GM21526 (cell line): Measurements from ENCODE around the gene SORBS1.
A peak's percentile ranks its signal among the peaks of the same experiment; 100 is the strongest.

Experiments
- ATAC-seq: cut with Tn5 transposase; IDR thresholded peaks from one replicate; pipeline ENCODE4 v1.9.1; 2021; ENCODE audit warnings: moderate library complexity; ENCODE audit not compliant: unreplicated experiment, low FRiP score

SORBS1 gene

DNA sequence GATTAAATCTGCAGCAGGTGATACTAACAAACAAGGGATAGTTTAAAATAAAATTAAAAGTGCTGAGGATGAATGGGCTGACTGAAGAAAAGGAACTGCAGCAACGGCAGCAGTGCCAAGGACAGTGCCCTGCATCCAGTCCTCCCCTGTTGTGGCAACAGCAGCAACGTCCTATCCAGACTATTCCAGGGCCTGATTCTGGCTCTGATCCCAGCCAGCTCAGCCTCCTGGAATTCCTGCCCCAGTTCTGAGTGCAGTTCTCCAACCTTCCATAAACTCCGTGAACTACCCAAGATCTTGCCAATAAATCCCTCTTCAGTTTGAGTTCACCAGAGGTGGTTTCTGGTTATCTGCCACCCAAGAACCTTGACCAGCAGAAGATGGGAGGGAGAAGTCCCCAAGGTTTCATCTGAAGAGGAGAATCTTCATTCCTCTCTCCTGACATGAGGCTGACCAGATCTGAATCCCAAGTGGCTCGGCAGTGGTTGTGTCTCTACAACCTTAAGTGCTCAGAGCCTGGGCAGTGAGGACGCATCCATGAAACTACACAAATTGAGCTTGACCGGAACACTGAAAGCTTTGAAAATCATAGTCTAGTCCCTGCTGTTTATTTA lies 115.8 kb downstream of the SORBS1 start:
- ATAC-seq, result no peak

DNA sequence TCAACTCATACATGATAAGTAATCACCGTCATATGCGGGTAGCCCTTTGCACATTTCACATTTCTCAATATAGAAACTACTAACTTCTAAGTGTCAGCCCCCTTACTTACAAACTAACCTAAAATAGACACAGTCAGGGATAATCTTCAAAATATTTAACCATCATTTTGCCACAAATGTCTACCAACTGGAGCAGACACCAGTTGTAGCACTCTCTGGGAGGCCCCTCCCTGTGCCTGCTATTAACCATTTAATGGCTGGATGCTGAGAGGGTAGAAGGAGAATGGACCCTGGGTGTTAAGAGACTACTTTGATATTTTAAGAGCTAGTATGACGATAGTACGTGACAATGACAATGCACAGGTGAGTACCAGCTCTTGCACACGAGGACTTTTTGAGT lies 116.4 kb downstream of the SORBS1 start:
- no peak for ATAC-seq

DNA sequence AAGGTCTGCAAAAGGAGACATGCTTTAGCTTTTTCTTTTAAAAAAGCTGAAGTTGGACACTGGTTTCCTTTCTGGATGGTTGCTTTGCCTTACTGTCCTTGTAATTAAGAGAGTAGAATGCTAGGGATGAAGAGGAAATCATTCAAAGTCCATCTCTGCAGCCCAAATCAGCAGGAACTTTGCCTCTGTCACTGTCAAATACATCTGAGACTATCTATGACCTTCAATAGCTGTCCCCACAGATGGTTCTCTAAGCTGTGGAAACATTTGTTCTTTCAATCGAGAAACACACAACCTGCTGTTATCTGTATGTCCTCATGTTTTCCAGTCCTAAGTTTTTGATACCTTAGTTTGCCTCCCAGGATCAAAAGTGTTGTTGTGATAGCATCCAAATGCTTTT lies 117.5 kb downstream of the SORBS1 start:
- no peak for ATAC-seq

DNA sequence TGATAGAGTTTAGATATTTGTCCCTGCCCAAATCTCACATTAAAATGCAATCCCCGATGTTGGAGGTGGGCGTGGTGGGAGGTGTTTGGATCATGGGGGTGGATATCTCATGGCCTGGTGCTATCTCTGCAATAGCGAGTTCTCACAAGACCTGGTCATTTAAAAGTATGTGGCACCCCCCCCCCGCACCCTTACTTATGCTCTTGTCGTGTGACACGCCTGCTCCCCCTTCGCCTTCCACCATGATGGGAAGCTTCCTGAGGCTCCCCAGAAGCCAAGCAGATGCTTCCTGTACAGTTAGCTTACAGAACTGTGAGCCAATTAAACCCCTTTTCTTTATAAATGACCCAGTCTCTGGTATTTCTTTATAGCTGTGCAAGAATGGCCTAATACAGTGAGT lies 118.8 kb downstream of the SORBS1 start:
- no peak for ATAC-seq

DNA sequence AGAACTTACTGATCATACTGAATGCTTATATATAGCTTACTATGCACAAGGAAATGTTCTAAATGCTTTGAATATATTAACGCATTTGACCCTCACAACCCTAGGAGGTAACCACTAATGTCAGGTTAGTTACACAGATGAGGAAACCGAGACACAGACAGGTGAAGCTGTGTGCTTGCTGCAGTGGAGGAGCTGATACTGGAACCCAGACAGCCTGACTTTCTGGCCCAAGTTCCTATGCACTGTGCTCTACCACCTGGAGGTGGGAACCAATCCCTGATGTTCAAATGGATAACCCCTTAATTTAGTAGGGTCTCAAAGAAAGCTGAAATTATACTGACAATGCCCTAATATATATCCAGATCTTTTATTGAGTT lies 119.6 kb downstream of the SORBS1 start:
- ATAC-seq, result peak; percentile 31

DNA sequence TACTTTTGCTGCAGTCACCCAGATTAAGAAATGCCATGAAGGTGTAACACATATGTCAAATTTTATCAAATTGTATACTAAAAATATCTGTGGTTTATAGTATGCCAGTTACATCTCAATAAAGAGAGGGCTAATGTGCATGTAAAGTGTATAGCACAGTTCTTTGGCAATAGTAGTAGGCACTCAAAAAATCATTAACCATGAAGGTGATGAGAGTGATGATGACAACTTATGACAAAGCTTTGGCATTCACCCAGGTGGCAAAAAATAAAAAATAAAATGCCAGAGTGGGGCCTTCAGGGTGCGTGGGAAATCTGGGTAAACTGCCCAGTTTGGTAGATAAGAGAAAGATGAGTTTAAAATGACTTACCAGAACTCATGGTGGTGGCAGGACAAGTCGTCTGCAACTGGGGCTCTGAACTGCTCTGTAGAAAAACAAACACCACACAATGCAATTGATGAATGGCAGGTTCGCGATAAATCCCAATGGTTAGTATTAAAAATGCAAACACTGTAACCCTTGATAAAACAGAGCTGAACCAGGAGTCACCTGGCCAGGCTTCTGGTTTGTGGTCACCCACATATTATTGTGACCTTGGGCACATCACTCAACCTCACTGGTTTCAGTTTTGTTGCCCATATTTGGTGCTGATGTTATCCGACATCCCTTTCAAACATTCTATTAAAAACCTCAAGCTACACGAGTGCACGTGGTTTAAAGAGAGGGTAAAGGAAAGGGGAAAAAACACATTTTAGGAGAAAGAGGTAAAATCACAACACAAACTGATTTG lies 120.2 kb downstream of the SORBS1 start:
- peak; percentile 88 for ATAC-seq

DNA sequence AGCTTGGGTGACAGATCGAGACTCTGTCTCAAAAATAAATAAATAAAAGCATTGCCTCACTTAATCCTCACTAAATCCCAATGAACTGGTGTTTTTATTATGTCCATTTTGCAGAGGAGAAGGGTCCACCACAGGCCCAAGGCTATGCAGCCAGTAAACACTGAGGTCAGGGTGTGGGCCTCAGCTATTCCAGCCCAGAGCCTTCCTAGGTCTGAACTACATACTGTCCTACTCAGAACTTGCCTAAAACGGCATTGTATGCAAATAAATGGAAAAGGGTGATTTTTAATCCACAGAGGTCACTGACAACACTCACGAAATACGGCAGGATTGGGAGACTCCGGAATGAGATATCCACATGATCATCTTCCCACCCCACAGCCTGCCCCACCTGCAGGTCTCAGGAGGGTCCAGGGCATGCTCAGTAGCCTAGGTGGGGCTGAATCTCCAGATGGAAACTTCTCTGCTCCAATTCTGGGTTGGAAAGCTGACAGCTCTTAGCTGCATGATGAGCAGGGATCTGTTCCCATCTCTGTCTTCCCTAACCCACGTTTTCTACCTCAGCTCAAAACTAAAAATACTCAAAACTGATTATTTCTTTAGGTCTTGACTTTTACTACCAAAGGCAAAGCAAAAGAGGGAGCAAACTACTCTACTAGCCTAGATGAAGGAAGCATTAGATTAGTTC lies 121.0 kb downstream of the SORBS1 start:
- ATAC-seq, result no peak

DNA sequence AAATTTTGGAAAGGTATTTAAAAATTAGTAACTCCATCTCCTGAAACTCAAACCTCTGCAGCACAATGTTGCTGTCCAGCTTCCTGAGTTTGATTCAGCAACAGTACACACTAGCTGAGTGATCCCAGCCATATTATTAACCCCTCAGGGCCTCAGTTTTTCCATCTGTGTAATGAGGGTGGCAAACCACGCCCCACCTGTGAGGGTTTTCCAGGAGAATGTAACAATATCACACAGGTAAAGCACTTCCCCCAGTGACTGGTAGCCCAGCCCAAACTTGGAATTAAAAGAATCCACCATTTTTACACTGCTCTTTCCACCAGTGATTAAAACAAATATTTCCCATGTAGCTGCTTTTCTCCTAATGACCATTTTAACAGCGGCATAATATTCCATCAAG lies 122.4 kb downstream of the SORBS1 start:
- no peak for ATAC-seq

DNA sequence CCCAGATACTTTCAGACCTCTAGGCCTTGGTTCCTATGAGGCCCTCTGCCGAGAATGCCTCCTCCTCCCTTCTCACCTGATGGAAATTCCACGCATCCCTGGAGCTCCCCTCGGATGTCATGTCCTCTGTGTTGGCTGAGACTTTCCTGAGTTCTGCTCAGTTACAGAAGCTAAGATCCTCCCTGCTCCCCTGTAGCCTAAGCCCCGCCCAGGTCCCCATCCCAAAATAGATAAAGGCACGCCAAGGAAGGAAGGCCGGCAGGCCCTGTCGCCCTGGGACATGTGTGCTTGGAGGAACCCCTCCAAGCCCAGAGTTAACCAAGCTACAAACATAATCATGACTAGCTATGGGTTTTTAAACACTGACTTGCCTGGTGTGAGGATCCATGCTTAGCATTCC lies 123.5 kb downstream of the SORBS1 start:
- ATAC-seq, result no peak

DNA sequence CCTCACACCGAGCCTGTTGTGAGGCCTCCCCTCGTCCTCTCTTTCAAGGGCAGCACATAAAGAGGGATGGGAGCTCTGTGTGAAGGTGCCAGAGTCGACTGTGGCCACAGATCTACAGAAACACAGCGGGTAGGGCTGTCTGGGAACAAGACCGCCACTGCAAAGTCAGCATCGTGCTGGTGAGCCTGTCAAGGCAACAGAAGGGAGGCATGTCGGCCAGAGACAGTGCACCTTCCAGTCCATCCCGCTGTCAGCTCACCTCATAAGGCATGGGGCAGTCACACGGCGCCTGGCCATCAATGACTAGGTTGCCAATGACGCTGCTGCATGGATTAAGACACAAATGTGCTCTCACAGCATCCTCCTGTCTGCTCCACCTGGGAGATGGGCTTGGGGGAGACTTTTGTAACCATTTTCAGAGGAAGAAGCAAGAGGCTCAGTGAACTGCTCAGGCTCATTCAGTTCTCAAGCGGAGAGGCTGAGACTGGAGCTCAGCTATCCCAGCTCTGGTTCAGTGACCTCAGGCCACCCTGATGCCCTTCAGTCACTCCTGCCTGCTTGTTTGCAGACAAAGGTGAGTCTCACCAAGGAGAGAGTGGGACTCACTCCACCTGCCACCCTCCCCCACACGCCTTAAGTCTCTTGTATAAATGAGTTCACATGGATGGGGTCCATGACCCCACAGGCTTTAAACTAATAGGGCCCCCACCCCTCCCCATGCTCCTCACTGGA lies 125.5 kb downstream of the SORBS1 start:
- ATAC-seq, result no peak

DNA sequence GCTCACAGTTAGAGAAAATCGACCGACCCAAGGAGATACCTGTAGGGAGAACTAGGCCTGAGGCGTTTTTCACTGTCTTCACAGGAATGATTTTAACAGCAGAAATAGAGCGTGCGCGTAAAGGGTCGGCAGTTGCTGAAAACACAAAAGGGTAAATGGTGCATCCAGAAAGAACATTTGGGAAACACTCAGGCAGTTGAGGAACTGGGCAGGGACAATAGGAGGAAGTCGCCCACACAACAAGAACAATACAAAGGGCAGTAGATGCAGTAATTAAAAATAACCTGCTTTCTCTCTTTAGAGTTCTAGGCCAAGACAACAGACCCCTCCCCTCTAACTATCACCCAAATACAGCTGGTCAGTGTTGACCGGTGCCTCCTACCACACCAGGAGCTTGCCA lies 126.6 kb downstream of the SORBS1 start:
- ATAC-seq, result no peak

DNA sequence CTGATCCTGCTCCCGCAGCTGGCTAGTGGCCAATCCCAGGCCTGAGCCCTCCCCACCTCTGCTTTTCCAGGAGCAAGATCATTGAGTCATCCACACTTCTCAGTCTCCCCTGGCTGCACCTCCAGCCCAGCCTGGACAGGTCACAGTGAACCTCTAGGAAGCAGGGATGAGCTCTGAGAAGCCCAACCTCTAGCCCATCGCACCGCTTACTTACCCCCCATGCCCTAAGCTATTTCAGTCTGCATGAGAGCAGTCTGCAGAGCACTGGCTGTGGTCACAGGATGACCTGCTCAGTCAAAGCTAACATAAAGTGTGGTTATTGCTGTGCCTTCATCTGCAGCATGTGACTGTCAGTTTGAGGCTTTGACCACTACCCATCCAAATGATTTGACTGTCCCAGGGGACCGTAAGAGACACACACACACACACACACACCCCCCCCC lies 129.2 kb downstream of the SORBS1 start:
- ATAC-seq, result no peak

DNA sequence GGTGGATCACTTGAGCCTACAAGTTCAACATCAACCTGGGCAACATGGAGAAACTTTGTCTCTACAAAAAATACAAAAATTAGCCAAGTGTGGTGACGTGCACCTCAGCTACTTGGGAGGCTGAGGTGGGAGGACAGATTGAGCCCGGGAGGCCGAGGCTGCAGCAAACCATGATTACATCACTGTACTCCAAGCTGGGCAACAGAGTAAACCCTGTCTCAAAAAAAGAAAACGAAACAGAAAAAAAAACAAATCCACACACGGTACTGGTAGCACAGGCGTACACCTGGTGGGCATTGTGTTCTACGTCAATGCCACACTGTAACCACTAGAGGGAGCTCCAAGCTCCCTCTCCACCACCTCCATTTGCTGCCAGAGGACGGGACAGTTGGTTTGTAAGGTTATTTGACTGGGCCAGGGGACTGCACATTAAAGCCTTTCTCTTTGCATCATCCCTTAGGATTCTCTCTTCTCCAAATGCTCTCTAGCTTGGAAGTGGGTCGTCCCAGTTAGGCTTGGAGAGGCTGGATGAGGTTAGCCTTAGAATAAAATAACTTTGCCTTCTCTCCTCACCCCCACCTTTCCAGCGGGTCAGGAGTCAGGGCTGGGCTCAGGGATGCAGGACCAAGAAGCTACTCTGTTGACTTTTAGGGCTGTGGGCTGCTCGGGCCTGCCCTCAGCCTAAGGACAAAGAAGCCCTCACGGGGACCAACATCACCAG lies 130.8 kb downstream of the SORBS1 start:
- ATAC-seq, result peak; percentile 88

DNA sequence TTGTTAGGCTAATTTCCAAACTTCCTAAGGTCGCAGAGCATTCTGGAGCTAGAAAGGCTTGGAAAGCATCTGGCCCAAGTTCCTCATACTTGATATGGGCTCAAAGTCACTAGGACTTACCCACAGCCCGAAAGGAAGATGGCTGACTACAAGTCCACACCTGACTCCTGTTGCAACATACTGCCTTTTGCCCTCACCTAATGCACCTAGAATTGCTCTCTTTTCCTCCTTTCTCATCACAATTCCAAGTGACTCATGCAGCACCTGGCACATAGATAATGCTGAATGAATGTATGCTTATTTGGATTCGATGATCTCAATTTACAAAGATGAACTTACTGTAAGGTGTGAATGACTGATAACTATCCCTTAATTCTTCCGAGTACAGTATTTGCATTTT lies 131.5 kb downstream of the SORBS1 start:
- ATAC-seq, result no peak

DNA sequence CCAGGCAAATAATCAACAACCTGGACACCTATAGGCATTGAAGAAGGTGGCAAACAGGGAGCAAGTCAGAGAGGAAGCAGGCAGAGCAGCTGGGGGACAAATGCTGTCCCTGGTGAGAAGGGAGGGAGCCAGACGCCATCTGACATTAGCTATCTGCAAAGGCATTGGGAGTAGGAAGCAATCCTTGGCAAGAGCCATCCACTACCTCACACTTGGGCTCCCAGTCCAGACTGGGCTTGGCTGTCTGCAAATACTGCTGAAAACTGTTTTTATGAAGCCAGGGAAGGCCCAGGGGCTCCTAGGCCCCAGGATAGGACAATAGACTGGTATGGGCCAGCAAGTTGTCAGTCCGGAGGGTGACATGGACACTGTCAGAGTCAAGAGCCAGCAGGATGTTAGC lies 132.5 kb downstream of the SORBS1 start:
- no peak for ATAC-seq

DNA sequence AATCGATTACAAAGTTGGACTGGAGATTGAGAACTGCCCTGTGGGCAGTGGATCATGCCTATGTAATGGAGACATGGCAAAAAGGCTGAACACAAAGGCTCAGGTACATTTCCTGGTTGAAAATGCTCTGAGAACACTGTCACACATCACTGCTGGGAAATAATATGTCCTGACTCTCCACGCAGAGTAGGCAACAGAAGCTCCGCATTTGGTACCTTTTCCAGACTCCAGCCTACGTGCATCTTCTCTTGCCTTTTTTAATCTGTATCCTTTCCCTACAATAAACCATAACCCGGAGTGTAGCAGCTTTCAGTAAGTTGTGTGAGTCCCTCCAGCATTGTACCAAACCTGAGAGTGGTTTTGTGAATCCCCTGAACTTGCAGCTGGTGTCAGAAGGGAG lies 134.7 kb downstream of the SORBS1 start:
- ATAC-seq, result no peak

DNA sequence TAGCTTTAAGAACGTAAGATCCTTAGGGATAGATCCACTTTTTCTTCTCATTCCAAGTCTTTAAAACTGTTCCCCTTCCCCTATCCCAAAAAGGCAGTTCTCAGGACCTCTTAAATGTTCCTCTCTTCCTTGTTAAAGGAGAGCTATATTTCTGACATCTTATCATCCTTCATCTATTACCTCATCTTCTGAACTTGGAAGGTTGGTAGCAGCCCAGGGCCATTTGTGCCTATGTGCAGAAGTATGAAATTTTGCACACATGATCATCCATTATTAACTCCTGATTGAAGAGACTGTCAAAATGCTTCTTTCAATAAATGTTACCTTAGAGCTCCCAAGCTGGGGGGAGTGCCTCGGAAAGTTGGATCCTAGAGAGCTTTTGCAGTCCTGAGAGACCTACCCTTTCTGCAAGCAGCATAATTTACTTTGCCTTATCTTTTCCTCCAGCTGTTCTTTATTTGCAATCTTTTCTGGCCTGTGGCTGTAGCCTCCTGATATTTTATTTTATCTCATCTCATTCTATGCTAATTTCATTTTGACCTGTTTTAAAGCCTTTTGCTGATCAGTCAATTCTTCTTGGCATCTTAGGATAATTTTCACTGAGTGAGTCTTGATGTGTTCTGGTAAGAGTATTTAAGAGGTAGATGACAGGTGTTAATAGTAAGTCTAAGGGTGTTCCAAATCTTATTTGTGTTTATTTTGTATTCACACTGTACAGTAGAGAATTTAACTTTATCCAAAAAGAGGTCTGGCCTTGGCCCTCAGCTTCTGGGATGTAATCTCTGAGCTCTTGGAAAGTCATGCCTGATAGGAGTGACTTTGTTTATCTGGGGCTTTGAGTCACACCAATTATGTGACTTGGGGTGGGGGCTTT lies 135.3 kb downstream of the SORBS1 start:
- no peak for ATAC-seq

DNA sequence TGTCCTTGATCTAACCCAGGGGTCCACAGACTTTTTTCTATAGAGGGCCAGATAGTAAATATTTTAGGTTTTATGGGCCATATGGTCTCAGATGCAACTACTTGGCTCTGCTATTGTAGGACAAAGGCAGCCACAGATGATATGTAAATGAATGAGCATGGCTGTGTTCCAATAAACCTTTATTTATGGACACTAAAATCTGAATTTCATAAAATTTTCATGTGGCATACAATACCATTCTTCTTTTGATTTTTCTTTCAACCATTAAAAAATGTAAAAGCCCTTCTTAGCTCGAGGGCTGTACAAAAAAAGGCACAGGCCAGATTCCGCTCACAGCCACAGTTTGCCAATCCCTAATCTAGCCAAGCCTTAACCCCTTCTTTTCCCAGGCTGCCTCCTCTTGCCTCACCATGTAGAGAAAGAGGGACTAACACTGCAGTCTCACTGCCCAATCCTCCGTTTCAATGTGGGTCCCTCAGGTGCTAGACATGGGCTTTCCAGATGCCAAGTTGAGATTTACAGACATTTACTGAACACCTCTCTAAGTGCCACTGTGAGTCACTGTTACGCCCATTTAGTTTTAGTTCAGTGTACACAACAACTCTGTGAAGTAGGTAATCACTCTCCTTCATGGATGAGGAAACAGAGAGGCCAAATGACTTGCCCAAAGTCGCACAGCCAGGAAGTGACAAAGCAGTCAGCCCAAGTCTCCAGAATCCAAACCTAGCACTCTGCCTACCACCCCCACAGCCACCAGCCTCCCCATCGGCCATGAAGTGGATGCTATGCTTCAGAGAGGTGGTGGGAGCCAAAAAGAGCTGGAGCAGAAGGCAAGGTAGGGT lies 137.8 kb downstream of the SORBS1 start:
- ATAC-seq, result no peak

DNA sequence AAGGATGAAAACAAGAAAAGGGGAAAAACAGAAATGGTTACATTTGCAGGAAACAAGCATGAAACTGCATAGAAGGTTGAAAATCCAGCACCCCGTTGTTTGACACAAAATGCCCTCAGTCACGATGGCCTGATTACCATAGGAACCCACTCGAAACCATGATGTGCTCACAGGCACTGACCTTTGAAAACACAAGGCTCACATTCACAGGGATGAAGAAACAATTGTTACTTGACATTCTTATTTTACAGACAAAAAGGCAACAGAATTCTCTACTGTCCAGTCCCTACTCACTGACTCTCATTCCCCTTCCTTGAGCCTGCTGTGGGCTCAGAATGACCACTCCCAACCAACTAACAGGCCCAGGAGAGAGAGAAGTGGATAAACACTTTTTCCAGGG lies 138.9 kb downstream of the SORBS1 start:
- ATAC-seq, result no peak
